HG02759 (cell line): ENCODE results near the gene GKN1.

Experiments used
- ATAC-seq: cut with Tn5 transposase; IDR thresholded peaks from one replicate; pipeline ENCODE4 v1.9.1; 2021; ENCODE audit warnings: mild to moderate bottlenecking, moderate library complexity; ENCODE audit not compliant: unreplicated experiment

GKN1 gene

DNA sequence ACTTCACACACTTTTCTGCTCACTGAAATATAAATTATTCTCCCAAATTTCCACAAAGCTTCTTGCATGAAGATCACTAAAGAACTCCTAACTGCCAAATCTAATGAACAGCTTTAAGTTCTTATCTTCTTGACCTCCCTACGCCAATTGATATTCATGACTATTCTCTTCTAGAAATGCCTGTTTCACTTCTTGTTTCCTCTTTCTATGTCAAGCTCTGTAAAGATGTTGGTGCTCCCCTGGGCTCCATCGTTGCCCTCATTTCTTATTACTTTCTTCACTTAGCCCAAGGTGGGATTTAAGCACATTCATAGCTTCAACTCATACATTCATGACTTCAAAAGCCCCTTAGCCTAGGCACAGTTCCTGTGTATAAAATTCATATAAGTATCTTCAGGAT lies 29.3 kb downstream of the GKN1 start:
- no peak for ATAC-seq

DNA sequence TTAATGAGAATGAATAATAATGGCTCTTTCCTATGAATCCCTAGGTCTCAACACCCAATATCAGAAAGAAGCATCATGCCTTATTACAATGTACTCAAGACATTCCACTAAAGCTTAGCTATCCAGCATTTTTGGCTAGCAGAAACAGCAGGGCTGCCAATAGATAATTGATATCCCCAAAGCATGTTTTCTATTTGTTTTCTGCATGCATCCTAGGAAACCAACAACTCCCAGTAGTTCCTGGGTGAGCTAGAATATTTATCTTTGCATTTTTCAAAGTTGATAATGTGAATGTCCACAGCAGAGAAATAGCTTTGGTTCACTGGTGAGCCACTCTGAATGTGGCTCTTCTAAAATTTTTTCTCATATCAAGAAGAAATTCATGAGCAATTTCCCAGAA lies 32.7 kb downstream of the GKN1 start:
- ATAC-seq, result no peak

DNA sequence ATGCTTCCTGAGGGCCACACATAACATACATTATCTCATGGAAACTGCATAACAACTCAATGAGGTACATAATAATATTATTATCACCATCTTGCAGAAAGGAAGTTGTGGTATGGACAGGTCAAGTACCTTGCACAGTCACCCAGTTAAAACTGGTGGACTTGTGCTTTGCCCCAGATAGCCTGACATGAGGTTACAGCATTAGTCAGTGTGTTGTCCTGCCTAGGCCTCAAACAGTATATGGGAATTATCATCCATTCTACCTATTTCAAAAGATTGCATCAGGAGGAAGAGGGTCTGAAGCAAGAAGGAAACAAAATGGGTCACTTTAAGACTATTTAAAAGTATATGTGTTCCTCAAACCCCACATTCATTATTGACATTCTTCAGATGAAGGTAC lies 33.2 kb downstream of the GKN1 start:
- no peak for ATAC-seq

DNA sequence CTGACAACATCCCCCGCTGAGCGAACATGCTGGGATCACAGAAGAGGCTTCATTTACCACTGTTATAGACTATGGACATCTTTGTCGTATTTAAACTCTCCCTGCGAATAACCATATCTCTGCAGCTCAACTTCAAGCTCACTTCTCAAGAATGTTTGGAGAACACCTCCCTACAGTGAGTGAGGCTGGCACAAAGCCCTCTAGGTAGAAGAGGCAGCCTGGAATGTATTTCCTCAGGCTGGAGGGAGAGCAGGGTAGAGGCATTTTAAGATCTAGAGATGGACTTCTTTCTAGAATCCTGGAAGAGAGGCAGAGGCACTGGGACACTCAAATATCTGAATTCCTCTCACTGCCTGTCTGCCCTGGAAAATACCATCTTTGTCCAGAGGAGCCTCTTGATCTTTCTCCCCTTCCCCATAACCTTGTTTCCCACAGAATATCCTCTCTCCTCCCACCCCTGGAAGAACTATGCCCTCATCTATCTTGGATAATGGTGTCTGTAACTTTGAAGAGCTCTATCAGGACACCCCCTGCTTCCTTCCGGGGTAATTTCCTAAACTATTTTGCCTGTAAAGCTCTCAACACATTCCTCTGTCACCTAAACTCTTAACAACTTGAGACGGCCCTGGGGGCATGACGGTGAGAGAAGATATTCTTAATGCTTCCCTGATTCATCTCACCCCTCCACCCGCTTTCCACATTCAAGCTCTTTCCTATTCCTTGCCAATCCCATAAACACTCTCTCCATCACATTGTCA lies 36.2 kb downstream of the GKN1 start:
- no peak for ATAC-seq

DNA sequence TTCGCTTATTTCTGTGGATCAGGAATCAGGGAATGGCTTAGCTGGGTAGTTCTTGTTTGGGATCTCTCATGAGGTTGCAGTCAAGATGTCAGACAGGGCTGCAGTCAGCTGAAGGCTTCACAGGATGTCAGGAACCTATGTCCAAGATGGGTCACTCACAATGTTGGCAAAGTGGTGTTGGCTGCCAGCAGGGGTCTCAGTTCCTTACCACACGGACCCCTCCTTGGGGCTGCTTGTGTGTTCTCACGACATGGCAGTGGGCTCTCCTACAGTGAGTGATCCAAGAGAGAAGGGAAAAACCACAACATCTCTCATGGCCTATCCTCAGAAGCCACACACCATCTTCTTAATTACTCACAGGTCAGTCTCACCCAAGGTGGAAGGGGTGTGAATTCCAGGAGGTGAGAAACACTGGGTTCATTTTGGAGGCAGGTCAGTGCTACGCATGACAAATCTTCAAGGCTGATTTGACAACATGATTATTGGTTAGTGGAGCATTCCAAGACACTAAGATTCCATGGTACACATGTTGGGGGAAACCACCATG lies 37.2 kb downstream of the GKN1 start:
- ATAC-seq, result no peak

DNA sequence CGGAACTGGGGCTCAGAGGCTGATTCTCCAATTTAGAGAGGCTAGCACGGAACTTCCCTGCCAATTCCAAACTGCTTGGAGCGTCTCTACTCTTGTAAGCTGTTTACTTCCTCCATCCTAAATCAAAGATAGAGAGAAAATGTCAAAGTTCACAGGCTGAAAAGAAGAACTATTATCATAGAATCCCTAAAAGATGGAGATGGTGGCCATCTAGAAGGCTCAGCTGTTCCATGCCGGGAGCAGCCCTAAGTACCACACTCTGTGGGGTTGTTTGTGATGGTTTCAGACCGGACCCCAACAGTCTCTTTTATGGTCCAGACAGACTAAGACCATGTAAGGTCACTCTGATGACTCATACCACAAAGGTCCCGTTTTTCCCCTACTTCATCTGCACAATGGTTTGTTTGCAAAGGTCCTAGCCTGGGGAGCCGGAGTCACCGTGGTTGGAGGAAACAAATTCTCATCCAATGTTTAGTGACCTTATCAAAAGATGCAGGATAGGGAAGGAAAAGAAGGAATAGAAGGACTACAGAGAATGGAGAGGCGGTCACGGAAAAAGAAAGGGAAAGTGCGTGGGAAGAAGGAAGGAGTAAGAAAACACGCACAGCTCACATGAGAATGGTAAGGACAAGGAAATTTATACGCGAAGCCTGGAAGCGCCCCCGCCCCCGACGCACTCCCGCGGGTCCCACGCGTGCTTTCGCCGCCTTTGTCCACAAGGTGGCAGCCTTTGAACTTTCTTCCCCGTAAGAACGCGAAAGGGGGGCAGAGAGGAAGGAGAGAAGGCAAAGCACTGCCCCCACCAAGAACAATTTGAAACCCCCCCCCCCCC lies 38.1 kb downstream of the GKN1 start:
- peak; percentile 46 for ATAC-seq

DNA sequence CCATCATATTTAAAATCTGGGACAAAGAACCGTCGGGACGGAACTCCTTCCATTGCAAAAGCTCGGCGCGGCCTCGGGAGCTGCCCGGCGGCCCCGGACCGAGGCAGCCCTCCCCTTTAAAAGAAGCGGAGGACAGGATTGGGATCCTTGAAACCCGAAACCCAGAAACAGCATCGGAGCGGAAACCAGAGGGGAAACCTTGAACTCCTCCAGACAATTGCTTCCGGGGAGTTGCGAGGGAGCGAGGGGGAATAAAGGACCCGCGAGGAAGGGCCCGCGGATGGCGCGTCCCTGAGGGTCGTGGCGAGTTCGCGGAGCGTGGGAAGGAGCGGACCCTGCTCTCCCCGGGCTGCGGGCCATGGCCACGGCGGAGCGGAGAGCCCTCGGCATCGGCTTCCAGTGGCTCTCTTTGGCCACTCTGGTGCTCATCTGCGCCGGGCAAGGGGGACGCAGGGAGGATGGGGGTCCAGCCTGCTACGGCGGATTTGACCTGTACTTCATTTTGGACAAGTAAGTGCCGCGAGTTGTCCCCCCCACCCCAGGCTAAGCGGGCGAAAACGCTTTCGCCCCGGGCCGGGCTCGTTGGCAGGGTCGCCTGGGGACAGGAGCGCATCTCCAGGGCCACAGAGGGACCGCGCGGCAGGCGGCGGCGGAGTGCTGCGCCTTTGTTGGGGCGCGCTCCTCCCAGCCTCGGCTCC lies 38.9 kb downstream of the GKN1 start, which contains the start of gene ANTXR1:
Gene ANTXR1 (plus strand): TSS at position 38 of the 698 bp plus-strand sequence. CDS start 321 bp downstream, at position 359.
- ATAC-seq, result no peak

DNA sequence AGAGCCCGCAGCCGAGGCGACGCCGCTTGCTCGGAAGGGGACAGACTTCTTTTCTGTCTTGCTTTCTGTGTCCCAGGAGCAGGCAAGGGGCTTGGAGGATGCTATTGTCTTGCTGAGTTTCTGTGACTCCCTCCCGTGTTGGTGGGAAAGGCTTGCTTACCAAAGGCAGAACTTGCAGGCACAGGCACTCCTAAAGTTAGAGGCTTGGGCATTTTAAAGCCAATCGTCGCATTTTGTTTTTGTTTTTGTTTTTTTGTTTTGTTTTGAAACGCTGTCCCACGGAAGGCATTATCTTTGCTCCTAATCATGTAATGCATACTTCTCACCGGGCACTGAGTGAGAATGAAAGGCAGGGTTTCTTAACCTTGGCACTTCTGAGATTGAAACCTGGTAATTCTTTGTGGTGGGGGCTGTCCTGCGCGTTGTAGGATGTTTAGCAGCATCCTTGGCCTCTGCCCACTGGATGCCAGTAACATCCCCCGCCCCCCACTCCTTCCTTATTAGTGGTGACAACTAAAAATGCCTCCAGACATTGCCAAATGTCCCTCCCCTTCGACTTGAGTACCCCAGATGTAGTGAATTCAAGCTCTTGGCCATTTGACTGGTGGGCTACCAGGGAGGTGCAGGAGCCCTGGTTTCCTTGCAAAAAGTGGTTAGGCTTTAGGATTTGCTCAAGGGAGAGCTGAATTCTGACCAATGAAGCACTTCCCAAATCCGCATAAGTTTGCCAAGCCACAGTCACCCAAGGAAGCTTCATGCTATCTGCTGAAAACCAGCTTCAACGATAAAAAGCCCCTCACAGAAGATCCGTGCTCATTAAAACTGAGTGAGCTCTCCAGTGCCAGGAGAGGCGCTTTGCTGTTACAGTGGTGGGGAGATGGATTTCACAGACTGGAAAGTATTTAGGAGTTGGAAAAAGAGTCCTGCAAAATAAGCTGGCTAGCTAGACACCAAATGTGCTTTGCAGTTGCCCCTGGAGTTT lies 39.7 kb downstream of the GKN1 start:
- no peak for ATAC-seq

DNA sequence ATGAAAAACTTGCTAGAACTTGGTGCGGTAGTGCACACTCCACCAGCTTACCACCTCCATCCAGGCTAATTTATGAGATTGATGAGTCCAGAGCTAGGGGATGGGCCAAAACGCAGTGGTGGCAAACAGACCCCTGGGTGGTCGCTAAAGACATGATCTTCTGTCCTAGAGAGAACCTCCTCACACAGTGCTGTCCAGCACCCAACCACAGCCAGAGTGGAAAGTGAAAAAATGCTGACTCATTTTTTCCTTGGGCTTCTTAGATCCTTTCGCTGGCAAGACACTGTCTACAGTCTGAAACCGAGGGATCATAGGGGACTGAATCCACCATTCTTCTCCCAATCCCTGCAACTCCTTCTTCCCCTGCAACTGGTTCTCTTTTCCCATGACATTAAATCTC lies 42.6 kb downstream of the GKN1 start:
- ATAC-seq, result no peak

DNA sequence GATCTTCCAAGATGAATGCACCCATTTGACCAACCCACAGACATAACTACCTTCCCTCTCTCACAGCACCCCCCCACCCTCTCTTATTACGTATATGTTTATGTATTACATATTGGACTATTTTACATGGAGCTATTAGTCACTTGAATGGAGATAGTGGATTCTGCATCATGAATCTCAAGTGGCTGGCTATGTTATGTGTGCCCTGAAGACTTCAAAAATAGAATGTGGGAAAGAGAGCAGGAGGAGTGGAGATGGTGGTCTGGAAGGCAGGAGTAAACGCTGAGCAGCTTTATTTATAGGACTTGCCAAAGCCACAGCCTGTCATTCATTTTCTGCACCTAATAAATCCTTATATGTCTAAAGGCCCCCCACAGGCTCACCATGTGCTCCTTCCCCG lies 43.4 kb downstream of the GKN1 start:
- no peak for ATAC-seq

DNA sequence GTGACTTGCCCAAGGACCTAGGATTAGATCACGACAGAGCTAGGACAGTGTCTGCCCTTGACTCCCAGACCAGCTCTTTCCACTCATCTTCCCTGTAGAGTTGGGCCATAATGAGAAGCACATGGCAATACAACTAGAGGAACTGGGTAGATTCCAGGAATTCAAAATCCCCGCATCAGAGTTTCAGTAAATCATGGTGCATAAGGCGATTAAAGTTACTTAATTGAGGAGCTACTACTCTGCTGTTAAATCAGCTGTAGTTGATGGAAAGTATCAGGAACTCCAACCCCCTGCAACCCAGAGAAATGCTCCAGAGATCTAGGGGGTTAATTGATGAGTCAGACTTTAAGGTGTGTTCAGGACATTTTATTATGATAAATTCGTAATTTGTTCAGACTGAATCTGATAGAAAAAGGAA lies 44.3 kb downstream of the GKN1 start:
- ATAC-seq, result no peak

DNA sequence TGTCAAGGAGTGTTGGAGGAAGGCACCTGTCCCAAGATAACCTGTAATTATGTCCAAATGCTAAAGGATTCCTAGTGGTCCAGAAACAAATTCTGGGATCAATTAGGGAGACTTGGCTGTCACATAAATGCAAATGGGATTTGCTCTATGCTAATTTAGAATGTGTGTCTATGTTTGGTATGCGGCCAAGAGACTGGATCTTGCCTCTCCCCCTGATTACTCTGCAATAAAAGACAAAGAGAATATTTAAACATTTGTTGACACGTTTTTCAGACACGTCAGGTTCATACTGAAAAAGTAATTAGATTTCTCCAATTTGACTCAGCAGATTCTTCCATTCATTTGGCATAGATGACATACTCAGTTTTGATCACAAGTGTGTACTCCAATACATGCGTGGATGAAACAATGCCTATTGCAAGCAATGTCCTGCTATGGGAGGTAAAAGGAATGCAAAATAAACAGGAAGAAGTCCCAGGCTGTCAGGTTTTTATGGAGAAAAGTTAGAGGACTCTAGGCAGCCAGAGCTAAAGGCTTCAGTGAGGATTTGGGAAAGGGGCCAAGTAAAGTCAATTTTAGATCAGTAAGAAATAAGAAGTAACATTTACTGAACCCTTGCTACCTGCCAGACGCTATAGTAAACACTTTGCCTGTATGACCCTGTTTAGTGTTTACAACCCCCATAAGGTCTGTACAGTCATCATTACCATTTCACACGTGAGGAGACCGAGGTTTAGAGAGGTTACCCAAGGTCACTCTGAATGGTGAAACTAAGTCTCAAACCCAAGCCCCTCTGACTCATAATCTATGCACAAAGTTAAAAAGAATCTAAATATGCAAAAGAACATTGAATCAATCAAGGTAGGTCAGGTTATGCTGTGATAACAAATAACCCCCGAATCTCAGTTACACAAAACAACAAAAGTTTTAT lies 46.3 kb downstream of the GKN1 start:
- ATAC-seq, result no peak

DNA sequence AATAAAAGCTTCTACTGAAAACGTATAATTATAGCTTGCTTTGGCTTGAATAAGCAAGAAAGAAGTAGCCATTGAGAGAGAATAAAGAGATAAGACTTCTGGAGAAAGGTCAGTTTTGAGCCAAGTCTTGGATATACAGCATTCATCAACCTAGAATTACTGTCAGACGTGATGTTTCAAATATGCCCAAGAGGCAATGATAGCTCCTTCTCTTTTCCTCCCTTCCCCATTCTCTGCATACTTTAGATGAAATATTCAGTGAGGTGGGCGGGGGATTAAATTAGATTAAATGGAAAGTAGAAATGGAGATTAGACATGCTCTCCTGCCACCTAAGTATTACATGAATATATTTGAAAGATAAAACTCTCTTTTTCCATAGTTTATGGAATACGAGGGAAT lies 47.3 kb downstream of the GKN1 start:
- ATAC-seq, result no peak

DNA sequence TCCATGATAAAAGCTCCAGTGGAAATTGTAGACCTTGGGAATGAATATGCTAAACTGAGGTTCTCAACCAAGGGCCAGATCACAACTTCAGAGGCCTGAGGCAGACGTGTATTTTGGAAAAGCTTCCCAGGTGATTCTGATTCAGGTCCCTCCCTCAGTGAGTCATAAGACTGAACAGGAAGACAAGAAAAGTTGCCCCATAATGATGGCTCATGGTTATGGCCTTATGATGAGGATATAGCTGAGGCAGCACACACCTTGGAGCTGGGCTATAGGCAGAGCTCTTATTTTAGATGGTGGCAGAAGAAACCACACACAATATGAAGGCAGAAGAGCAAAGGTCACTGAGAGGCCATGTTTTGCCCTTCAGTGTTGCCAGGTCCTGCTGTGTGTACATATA lies 48.1 kb downstream of the GKN1 start:
- ATAC-seq, result no peak

DNA sequence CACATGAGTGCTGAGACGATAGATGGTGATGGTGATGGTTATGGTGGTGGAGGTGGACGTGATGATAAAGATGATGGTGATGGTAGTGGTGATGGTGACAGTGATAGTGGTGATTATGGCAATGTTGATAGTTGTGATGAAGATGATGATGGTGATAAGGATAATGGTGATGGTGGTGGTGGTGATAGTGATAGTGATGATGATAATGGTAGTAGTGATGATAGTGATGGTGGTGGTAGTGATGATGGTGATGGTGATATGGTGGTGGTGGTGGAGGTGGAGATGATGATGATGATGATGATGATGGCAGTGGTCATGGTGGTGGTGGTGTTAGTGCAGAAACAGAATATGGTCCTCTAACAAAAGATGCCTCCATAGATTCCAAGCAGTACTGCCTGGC lies 48.8 kb downstream of the GKN1 start:
- ATAC-seq, result no peak

DNA sequence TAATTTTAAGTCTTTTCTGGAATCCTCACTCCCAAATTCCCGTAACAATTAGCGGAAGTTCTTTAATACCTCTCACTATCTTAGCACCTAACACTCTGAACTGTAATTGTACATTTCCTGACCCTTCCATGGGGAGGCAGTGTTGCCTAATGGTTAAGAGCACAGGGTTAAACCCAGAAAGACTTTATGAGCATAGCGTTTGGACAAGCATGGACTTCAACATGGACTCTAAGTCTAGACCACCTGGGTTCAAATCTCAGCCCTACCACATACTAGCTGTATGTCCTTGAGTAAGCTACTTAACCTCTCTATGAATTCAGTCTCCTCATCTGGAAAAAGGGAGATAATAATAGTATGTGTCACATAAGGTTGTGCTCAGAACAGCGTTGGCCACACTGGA lies 51.6 kb downstream of the GKN1 start:
- peak; percentile 61 for ATAC-seq

DNA sequence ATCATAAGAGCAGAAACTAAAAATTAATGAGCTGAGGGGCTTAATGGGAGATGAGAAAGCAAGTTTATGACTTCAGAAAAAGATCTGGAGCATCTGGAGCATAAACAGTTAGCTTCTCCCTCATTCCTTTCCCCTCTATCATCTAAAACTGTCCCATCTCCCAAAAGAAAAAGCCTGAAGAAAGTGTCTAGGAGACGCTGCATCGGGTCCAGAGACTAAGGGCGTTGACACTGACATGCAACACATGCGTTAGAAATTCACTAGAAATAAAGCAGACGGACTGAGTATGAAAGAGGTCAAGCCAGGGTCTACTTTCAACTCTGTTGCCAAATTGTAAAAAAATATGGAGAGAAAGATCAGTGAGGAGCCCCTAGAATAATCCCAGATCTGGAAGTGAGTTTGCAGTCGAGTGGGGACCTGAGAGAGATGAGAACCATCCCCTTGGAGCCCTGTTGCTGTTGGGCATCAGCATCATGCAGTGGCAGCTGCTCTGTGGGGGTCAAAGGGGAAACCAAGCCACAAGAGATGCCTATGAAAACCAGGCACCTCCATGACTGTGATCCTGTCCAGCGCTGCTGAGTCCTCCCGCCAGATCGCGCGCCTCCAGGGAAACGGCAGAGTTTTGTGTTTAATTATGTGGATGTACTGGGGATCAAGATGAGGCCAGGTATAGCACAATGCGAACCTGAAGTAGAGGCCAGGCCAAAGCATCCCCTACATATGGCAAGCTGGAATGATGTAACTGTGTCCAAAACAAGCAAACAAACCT lies 52.4 kb downstream of the GKN1 start:
- ATAC-seq, result no peak
